IMR-90 (cell line): ENCODE measurements around the gene PTPRF.

Experiments
- POLR2A ChIP-seq: IDR thresholded peaks from 2 replicates; pipeline ENCODE4 v1.6.1; 2012; ENCODE audit warnings: mild to moderate bottlenecking, low read depth, low read length
- TF ChIP-seq, protein P1 (sequence below): conservative IDR thresholded peaks from 2 replicates; pipeline ENCODE4 v1.5.1; 2012; ENCODE audit warnings: mild to moderate bottlenecking, low read depth, low read length, improper control_type of control experiment

DNA sequence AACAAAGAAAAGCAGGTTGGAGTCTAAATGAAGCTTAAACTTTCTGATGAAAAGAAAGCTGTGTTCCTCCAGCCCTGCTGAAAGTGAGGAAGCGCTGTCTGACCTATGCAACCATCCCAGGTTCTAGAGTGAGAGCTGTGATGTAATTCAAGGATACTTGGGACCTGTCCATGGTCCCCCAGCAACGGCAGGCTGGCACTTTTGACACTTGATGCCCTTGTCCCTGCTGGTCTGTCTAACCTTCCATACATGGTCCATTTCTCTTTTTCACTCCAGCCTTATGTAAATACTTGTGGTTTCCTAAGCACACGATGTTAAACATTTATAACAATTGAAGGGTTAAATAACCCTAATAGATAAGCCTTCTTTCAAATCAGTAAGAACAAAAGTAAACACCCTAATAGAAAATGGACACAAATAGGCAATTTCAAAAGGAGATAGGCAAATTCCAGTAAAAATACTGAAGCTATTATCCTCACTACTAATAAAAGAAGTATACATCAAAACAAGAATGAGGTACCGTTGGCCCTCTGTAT is 101.5 kb downstream of the PTPRF start:
- TF ChIP-seq, protein P1, sequence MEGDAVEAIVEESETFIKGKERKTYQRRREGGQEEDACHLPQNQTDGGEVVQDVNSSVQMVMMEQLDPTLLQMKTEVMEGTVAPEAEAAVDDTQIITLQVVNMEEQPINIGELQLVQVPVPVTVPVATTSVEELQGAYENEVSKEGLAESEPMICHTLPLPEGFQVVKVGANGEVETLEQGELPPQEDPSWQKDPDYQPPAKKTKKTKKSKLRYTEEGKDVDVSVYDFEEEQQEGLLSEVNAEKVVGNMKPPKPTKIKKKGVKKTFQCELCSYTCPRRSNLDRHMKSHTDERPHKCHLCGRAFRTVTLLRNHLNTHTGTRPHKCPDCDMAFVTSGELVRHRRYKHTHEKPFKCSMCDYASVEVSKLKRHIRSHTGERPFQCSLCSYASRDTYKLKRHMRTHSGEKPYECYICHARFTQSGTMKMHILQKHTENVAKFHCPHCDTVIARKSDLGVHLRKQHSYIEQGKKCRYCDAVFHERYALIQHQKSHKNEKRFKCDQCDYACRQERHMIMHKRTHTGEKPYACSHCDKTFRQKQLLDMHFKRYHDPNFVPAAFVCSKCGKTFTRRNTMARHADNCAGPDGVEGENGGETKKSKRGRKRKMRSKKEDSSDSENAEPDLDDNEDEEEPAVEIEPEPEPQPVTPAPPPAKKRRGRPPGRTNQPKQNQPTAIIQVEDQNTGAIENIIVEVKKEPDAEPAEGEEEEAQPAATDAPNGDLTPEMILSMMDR, result no peak
- no peak for TF ChIP-seq POLR2A
